ENCODE measurements around the gene ZNF408.

- TF ChIP-seq POLR2AphosphoS5 (IDR thresholded peaks at IDR 0.05) (no peak), CTCF (IDR thresholded peaks at IDR 0.05 in 8 of 11, conservative IDR thresholded peaks at IDR 0.05 in 3 of 11) (no peak)
These were observed 27.3 kb downstream of the ZNF408 start for GRCh38 chr11:46727952-46728658.

All from spleen (tissue), 7 donors.